GM12878 (cell line): Measurements from ENCODE around the gene ETAA1.

Experiments
- BCL11A ChIP-seq: IDR thresholded peaks from 2 replicates; pipeline ENCODE4 v1.6.1; 2011; ENCODE audit warnings: low read depth, low read length
- DPF2 ChIP-seq: fragments of 450-650 bp; IDR thresholded peaks from 2 replicates; pipeline ENCODE4 v1.6.1; 2017; ENCODE audit warnings: mild to moderate bottlenecking
- POLR2A ChIP-seq: IDR thresholded peaks from 2 replicates; pipeline ENCODE4 v1.6.1; 2011; ENCODE audit warnings: low read depth, mild to moderate bottlenecking, low read length
- POLR2AphosphoS5 ChIP-seq: IDR thresholded peaks from 2 replicates; pipeline ENCODE4 v1.6.1; 2011; ENCODE audit warnings: mild to moderate bottlenecking, low read length, inconsistent platforms
- SP1 ChIP-seq: IDR thresholded peaks from one replicate; pipeline ENCODE4 v1.6.1; 2011; ENCODE audit warnings: low read depth, low read length
- SRF ChIP-seq, 2 experiments: IDR thresholded peaks; 2 replicates each; pipeline ENCODE4 v1.6.1; 2011; ENCODE audit warnings: low read depth in 2 of 2, low read length in 2 of 2, mild to moderate bottlenecking in 1 of 2, moderate library complexity in 1 of 2
- SUZ12 ChIP-seq: fragments of 200-600 bp; sonication (generic); IDR thresholded peaks from one replicate; pipeline ENCODE4 v1.6.1; 2018; ENCODE audit warnings: antibody characterized with exemption, mild to moderate bottlenecking; ENCODE audit not compliant: unreplicated experiment
- TCF12 ChIP-seq: IDR thresholded peaks from 2 replicates; pipeline ENCODE4 v1.6.1; 2011; ENCODE audit warnings: low read depth, mild to moderate bottlenecking, low read length
- ZNF207 ChIP-seq: fragments of 450-650 bp; IDR thresholded peaks from 2 replicates; pipeline ENCODE4 v1.6.1; 2014; ENCODE audit warnings: antibody characterized with exemption, mild to moderate bottlenecking, borderline replicate concordance
- ZNF217 ChIP-seq: fragments of 450-650 bp; IDR thresholded peaks from 2 replicates; pipeline ENCODE4 v1.6.1; 2017; ENCODE audit warnings: antibody characterized with exemption, mild to moderate bottlenecking
- ZNF274 ChIP-seq: IDR thresholded peaks from one replicate; pipeline ENCODE4 v1.8.0; 2011; ENCODE audit not compliant: insufficient read length, insufficient read depth
- TF ChIP-seq, protein P1 (sequence below), 3 experiments: IDR thresholded peaks in 2 of 3; conservative IDR thresholded peaks in 1 of 3; 2 replicates each; pipeline ENCODE4 v1.5.1; 2011; ENCODE audit warnings: low read depth in 3 of 3, low read length in 3 of 3, mild to moderate bottlenecking in 3 of 3, control low read depth in 2 of 3, moderate library complexity in 2 of 3, inconsistent platforms in 1 of 3, mixed read lengths in 1 of 3; ENCODE audit not compliant: control insufficient read depth in 2 of 3, insufficient read depth in 1 of 3; ENCODE audit errors: extremely low read depth in 1 of 3
- TF ChIP-seq, protein P2 (sequence below): fragments of 450-650 bp; IDR thresholded peaks from 2 replicates; pipeline ENCODE4 v1.6.1; 2016; ENCODE audit warnings: mild to moderate bottlenecking

DNA sequence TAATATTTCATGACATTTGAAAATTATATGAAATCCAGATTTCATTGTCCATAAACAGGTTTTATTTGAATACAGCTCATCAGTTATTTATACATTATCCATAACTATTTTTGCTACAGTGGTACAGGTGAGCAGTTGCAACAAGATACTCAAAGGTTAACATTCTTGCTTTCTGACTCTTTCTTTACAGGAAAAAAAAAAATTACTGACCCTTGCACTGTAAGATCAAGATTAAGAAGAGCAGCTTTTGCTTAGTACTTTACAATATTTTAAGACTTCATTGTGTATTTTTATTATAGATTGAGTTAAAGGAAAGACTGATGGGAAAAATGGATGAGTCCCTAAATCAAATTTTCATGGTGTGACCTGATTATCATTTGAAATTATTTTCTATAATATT, 11.2 kb downstream of the ETAA1 start:
- TF ChIP-seq, protein P1, sequence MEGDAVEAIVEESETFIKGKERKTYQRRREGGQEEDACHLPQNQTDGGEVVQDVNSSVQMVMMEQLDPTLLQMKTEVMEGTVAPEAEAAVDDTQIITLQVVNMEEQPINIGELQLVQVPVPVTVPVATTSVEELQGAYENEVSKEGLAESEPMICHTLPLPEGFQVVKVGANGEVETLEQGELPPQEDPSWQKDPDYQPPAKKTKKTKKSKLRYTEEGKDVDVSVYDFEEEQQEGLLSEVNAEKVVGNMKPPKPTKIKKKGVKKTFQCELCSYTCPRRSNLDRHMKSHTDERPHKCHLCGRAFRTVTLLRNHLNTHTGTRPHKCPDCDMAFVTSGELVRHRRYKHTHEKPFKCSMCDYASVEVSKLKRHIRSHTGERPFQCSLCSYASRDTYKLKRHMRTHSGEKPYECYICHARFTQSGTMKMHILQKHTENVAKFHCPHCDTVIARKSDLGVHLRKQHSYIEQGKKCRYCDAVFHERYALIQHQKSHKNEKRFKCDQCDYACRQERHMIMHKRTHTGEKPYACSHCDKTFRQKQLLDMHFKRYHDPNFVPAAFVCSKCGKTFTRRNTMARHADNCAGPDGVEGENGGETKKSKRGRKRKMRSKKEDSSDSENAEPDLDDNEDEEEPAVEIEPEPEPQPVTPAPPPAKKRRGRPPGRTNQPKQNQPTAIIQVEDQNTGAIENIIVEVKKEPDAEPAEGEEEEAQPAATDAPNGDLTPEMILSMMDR (IDR thresholded peaks at IDR 0.05 in 2 of 3, conservative IDR thresholded peaks at IDR 0.05 in 1 of 3; ENCODE audit: control insufficient read depth in 2 of 3, extremely low read depth in 1 of 3, insufficient read depth in 1 of 3, low read depth in 3 of 3, low read length in 3 of 3) = no peak
- TF ChIP-seq BCL11A (no peak), POLR2A (no peak), POLR2AphosphoS5 (no peak), SRF (IDR thresholded peaks at IDR 0.05; ENCODE audit: low read depth in 2 of 2, low read length in 2 of 2) (no peak), DPF2 (no peak), ZNF217 (no peak), SUZ12 (no peak), TCF12 (no peak), SP1 (no peak), ZNF274 (no peak), ZNF207 (no peak)
- TF ChIP-seq, protein P2, sequence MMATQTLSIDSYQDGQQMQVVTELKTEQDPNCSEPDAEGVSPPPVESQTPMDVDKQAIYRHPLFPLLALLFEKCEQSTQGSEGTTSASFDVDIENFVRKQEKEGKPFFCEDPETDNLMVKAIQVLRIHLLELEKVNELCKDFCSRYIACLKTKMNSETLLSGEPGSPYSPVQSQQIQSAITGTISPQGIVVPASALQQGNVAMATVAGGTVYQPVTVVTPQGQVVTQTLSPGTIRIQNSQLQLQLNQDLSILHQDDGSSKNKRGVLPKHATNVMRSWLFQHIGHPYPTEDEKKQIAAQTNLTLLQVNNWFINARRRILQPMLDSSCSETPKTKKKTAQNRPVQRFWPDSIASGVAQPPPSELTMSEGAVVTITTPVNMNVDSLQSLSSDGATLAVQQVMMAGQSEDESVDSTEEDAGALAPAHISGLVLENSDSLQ = no peak
